ENCODE measurements around the gene TBC1D16. TPM values are rescaled to one million over a fixed set of nuclear protein-coding genes. Genes with fewer than 3 reads are reported as not detected.

The TBC1D16 gene
- total and polyA plus RNA-seq, 4 donors: 7.3 to 48.5 (median 16.5) TPM

GRCh38 chr17:79942591-79943346 is 92.9 kb downstream of the TBC1D16 start:
- ATAC-seq (ENCODE audit: insufficient read depth, low FRiP score) (no peak), DNase-seq (peak; percentile 34 to 76 (median 50))
- peaks cover 0 to 11% (median 6%) of the 10 kb centered on the region in 5 donors for H3K4me1 ChIP-seq (ENCODE audit: control insufficient read depth in 5 of 5, insufficient read depth in 5 of 5, low read length in 5 of 5)
- no peaks in the 10 kb centered on the region for H3K9me3 ChIP-seq (ENCODE audit: control insufficient read depth in 4 of 4, insufficient read depth in 3 of 4, low read length in 3 of 4)
- no peak for TF ChIP-seq CTCF (IDR thresholded peaks at IDR 0.05; ENCODE audit: control extremely low read depth, extremely low read depth)
- no peak overlapping the region for H3K27ac ChIP-seq (ENCODE audit: low read depth in 1 of 2, low read length in 1 of 2)
- H3K4me3 ChIP-seq: no peak overlapping the region
- WGBS, 2 donors: 28 to 54% methylated on average over 34 to 35 of the region's 35 CpGs
- H3K36me3 ChIP-seq (ENCODE audit: control insufficient read depth in 4 of 4, insufficient read depth in 4 of 4, low read length in 4 of 4): peaks cover 0 to 38% (median 13%) of the 10 kb centered on the region in 4 donors
- H3K27me3 ChIP-seq (ENCODE audit: control insufficient read depth in 3 of 3, insufficient read depth in 3 of 3, low read length in 2 of 3): no peaks in the 10 kb centered on the region
- no peak overlapping the region for H3K9ac ChIP-seq (ENCODE audit: insufficient read depth in 1 of 2, low read length in 2 of 2)

DNA sequence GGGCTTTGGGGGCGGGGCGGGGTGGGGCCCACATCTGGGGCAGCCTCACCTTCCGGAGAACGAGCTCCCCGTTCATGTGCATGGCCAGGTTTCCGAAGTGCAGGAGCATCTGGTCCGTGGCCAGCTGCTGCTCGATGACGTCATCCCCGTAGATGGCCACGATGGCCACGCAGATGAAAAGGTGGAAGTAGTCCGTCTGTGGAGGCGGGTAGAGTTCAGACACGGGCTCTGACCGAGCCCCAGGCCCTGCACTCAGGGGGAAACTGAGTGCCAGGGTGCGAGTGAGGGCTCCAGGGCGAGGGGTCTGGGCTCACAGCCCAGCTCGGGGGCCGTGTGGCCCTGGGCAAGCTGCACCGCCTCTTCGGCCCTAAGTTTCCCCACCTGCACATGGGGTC is 93.7 kb downstream of the TBC1D16 start:
- no peaks in the 10 kb centered on the region for H3K9me3 ChIP-seq (ENCODE audit: control insufficient read depth in 4 of 4, insufficient read depth in 3 of 4, low read length in 3 of 4)
- H3K27me3 ChIP-seq (ENCODE audit: control insufficient read depth in 3 of 3, insufficient read depth in 3 of 3, low read length in 2 of 3): no peaks in the 10 kb centered on the region
- no peak for ATAC-seq (ENCODE audit: insufficient read depth, low FRiP score)
- no peak overlapping the region for H3K4me3 ChIP-seq
- WGBS, 2 donors: 83 to 90% methylated on average over 22 of the region's 22 CpGs
- no peak for TF ChIP-seq CTCF (IDR thresholded peaks at IDR 0.05; ENCODE audit: control extremely low read depth, extremely low read depth)
- peaks cover 0 to 19% (median 6%) of the 10 kb centered on the region in 5 donors for H3K4me1 ChIP-seq (ENCODE audit: control insufficient read depth in 5 of 5, insufficient read depth in 5 of 5, low read length in 5 of 5)
- no peak overlapping the region for H3K9ac ChIP-seq (ENCODE audit: insufficient read depth in 1 of 2, low read length in 2 of 2)
- DNase-seq: no peak
- H3K36me3 ChIP-seq (ENCODE audit: control insufficient read depth in 4 of 4, insufficient read depth in 4 of 4, low read length in 4 of 4): peaks cover 0 to 31% (median 10%) of the 10 kb centered on the region in 4 donors
- no peak overlapping the region for H3K27ac ChIP-seq (ENCODE audit: low read depth in 1 of 2, low read length in 1 of 2)

DNA sequence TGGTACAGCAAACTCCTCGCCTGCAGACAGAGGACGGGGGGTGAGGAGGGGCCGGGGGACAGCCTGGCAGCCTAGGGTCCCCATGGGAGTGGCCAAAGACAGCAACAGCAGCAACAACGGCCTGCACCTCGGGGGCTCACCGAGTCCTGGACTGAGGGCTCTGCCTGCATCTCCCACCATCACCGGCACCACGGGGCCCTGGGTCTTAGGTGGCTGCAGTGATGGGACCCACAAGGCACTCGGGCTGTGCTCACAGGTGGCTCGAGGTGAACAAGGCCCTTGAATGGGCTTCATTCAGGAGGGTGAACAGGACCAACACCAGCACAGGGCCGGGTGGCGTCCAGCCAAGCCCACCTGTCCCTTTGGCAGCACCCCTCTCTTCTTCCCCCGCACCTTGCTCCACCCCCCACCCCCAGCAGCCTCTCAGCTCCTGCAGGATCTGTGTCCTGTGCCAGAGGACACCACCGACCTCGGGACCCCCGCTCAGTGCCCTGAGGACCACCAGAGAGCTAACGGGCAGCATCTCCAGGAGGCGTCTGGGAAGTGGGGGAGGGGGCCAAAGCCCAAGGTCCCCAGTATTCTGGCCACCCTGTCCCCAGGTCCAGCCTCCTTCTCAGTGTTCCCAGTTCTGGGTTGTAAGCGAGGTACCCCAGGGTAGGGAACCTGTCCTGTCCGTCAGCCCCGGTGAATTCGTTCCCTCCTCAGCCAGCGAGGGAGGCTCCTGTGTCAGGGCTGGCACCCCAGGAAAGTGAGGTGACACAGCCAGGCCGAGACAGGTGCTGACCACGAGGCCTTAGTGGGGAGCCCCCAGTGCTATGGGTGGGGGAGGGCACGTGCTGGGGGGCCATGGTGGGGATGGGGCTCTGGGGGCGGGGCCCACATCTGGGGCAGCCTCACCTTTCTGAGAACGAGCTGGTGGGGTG is 94.3 kb downstream of the TBC1D16 start:
- WGBS, 2 donors: 87 to 91% methylated on average over 26 to 28 of the region's 28 CpGs
- Histone ChIP-seq H3K9me3 (ENCODE audit: control insufficient read depth in 4 of 4, insufficient read depth in 3 of 4, low read length in 3 of 4) (no peaks in the 10 kb centered on the region), H3K27ac (ENCODE audit: low read depth in 1 of 2, low read length in 1 of 2) (no peak overlapping the region), H3K4me1 (ENCODE audit: control insufficient read depth in 5 of 5, insufficient read depth in 5 of 5, low read length in 5 of 5) (peaks cover 0 to 19% (median 6%) of the 10 kb centered on the region in 5 donors), H3K9ac (ENCODE audit: insufficient read depth in 1 of 2, low read length in 2 of 2) (no peak overlapping the region), H3K4me3 (no peak overlapping the region), H3K36me3 (ENCODE audit: control insufficient read depth in 4 of 4, insufficient read depth in 4 of 4, low read length in 4 of 4) (peaks cover 0 to 27% (median 8%) of the 10 kb centered on the region in 4 donors), H3K27me3 (ENCODE audit: control insufficient read depth in 3 of 3, insufficient read depth in 3 of 3, low read length in 2 of 3) (no peaks in the 10 kb centered on the region)
- DNase-seq (no peak), ATAC-seq (ENCODE audit: insufficient read depth, low FRiP score) (no peak)
- TF ChIP-seq CTCF (IDR thresholded peaks at IDR 0.05; ENCODE audit: control extremely low read depth, extremely low read depth): no peak

Measured in lung (tissue), 12 donors.